Stimulated activated CD4-positive, alpha-beta T cell treated with anti-CD3 and anti-CD28 coated beads, Interleukin-1b, Interleukin-23, amount 100 ng/mL, for 4 hours (primary cell): ENCODE results near the gene GOLT1A.

Experiments used
- DNase-seq, 2 donors: peaks; one replicate each; pipeline ENCODE4 v3.0.0-alpha.2; 2020; ENCODE audit warnings: low read depth in 2 of 2

The GOLT1A gene

GRCh38 chr1:204217648-204218000, 3.8 kb upstream of the GOLT1A start:
- DNase-seq = no peak

- DNase-seq = no peak
Observed at GRCh38 chr1:204216880-204217647, 3.3 kb upstream of the GOLT1A start.

GRCh38 chr1:204216236-204216635, 2.4 kb upstream of the GOLT1A start:
- no peak for DNase-seq

GRCh38 chr1:204212715-204213114, 1.1 kb downstream of the GOLT1A start:
- DNase-seq = no peak

- DNase-seq = no peak
Observed at GRCh38 chr1:204211046-204211445, 2.7 kb downstream of the GOLT1A start.

- DNase-seq = peak; percentile 70 to 75
Observed at GRCh38 chr1:204207136-204207616, 6.6 kb downstream of the GOLT1A start.

GRCh38 chr1:204206121-204206520, 7.7 kb downstream of the GOLT1A start:
- DNase-seq = no peak

- no peak for DNase-seq
Observed at GRCh38 chr1:204205486-204205885, 8.3 kb downstream of the GOLT1A start.

- DNase-seq = no peak
Observed at GRCh38 chr1:204204944-204205343, 8.8 kb downstream of the GOLT1A start.

GRCh38 chr1:204203206-204203767, 10.5 kb downstream of the GOLT1A start:
- DNase-seq = no peak

- no peak for DNase-seq
Observed at GRCh38 chr1:204202481-204202880, 11.3 kb downstream of the GOLT1A start.

- DNase-seq = no peak
Observed at GRCh38 chr1:204201348-204202040, 12.3 kb downstream of the GOLT1A start.

- DNase-seq = no peak
Observed at GRCh38 chr1:204199579-204199978, 14.2 kb downstream of the GOLT1A start.

- DNase-seq = no peak
Observed at GRCh38 chr1:204198348-204199340, 15.1 kb downstream of the GOLT1A start.

- DNase-seq = no peak
Observed at GRCh38 chr1:204197068-204197467, 16.7 kb downstream of the GOLT1A start.

- DNase-seq = no peak
Observed at GRCh38 chr1:204196068-204196795, 17.6 kb downstream of the GOLT1A start, which contains the start of gene KISS1. Gene KISS1, minus strand, starts transcription at chr1:204196491. Its CDS starts 3,615 bp downstream, at chr1:204192876.

GRCh38 chr1:204194771-204195170, 19.0 kb downstream of the GOLT1A start:
- no peak for DNase-seq

- DNase-seq = no peak
Observed at GRCh38 chr1:204194080-204194479, 19.7 kb downstream of the GOLT1A start.

- DNase-seq = no peak
Observed at GRCh38 chr1:204192589-204193352, 21.0 kb downstream of the GOLT1A start.

- DNase-seq = no peak
Observed at GRCh38 chr1:204192046-204192445, 21.7 kb downstream of the GOLT1A start.
